Calu3 (cell line): ENCODE data around the gene WIPF3. TPM values are rescaled to one million over a fixed set of nuclear protein-coding genes. Genes with fewer than 3 reads are reported as not detected.

Experiments used
- BruUV-seq: library from RNA; stranded (reverse); fragments of 400-500 nt; replicated peaks from 2 replicates; lab custom pipeline; 2021; lab: Mats Ljungman, UMichigan
- CTCF ChIA-PET: fragments of 300-600 bp; sonication (Branson Sonifier 250); formaldehyde crosslinking; loops from one replicate; lab custom pipeline; 2022; ENCODE audit warnings: antibody characterized with exemption; lab: Charles Lee
- DNase-seq: peaks from one replicate; pipeline ENCODE4 v3.0.0; 2022
- H3K27ac Mint-ChIP-seq: one replicate; pipeline ENCODE4 v1.8.0; 2022; ENCODE audit warnings: mixed read lengths; ENCODE audit not compliant: unreplicated experiment
- H3K27me3 Mint-ChIP-seq: one replicate; pipeline ENCODE4 v1.8.0; 2022; ENCODE audit warnings: mixed read lengths; ENCODE audit not compliant: unreplicated experiment
- H3K36me3 Mint-ChIP-seq: one replicate; pipeline ENCODE4 v1.8.0; 2022; ENCODE audit warnings: mild to moderate bottlenecking, moderate library complexity, mixed read lengths; ENCODE audit not compliant: insufficient read depth, unreplicated experiment
- H3K4me1 Mint-ChIP-seq: one replicate; pipeline ENCODE4 v1.8.0; 2022; ENCODE audit warnings: mild to moderate bottlenecking, low read depth, mixed read lengths; ENCODE audit not compliant: unreplicated experiment
- H3K4me3 Mint-ChIP-seq: one replicate; pipeline ENCODE4 v1.8.0; 2022; ENCODE audit warnings: mild to moderate bottlenecking, low read depth, moderate library complexity, mixed read lengths; ENCODE audit not compliant: unreplicated experiment
- H3K9me3 Mint-ChIP-seq: one replicate; pipeline ENCODE4 v1.8.0; 2022; ENCODE audit warnings: low read depth, mixed read lengths; ENCODE audit not compliant: unreplicated experiment
- intact Hi-C: fragments of 100-400 bp; cut with micrococcal nuclease; formaldehyde crosslinking; loops from one replicate; pipeline ENCODE4 v1.10.0; 2022; ENCODE audit not compliant: unreplicated experiment
- total RNA-seq: library from RNA; stranded (reverse); gene quantifications from 2 replicates; pipeline ENCODE4 v1.2.3, GENCODE V29; 2022
- TF ChIP-seq, protein P1 (sequence below): fragments of 200-600 bp; IDR thresholded peaks from one replicate; pipeline ENCODE4 v1.8.0; 2022; ENCODE audit warnings: antibody characterized with exemption; ENCODE audit not compliant: unreplicated experiment

The WIPF3 gene
- total RNA-seq, 1 experiment from 2014 or later: 4.9 TPM

DNA sequence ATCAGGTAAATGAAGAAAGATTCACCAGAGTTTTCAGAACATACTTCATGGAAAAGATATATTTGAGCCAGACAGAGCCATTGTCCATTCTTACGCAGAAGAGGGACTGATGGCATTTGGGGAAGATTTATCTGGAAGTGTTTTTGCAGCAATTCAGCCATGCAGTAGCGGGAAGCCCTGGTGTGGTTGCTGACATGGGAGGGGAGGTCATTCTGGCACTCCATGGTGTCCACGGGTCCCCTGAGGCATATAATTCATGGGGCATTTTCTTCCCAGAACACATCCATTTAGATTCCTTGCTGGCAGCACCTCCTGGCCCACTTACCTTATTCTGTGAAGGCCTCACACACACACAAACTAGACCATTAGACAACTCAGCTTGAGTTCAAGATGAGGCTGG, 55.6 kb downstream of the WIPF3 start:
- Mint-ChIP-seq H3K27ac (no peak overlapping the region), H3K9me3 (no peaks in the 10 kb centered on the region), H3K27me3 (no peaks in the 10 kb centered on the region), H3K4me1 (no peaks in the 10 kb centered on the region), H3K36me3 (no peaks in the 10 kb centered on the region), H3K4me3 (no peak overlapping the region)
- CTCF ChIA-PET: no interaction called here
- intact Hi-C loops: no loop called here
- BruUV-seq: no TSS peak
- TF ChIP-seq, protein P1, sequence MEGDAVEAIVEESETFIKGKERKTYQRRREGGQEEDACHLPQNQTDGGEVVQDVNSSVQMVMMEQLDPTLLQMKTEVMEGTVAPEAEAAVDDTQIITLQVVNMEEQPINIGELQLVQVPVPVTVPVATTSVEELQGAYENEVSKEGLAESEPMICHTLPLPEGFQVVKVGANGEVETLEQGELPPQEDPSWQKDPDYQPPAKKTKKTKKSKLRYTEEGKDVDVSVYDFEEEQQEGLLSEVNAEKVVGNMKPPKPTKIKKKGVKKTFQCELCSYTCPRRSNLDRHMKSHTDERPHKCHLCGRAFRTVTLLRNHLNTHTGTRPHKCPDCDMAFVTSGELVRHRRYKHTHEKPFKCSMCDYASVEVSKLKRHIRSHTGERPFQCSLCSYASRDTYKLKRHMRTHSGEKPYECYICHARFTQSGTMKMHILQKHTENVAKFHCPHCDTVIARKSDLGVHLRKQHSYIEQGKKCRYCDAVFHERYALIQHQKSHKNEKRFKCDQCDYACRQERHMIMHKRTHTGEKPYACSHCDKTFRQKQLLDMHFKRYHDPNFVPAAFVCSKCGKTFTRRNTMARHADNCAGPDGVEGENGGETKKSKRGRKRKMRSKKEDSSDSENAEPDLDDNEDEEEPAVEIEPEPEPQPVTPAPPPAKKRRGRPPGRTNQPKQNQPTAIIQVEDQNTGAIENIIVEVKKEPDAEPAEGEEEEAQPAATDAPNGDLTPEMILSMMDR: no peak
- DNase-seq: no peak

DNA sequence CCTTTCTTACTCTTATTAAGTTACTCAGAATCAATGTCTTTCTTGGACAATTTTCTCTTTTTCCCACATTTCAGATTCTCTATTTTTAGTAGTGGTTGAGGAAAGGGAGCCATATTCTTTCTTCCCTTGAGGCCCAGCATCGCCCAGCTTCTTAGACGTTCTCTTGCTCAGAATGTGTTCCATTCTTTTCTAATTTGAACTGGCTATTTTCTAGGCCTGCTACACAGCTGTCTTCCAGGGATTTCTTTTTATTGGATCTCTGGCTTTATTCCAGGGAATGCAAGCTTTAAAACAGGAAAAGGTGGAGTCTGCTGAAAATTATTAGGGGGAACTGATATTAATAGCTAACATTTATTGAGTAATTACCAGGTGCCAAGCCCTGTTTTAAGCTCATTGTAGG, 58.3 kb downstream of the WIPF3 start:
- H3K27ac Mint-ChIP-seq: no peak overlapping the region
- CTCF ChIA-PET: interaction anchor here (1.6 kb wide), 1 partner anchor 10 kb away, joined by 3 read pairs; no protein-coding TSS in a partner anchor

GRCh38 chr7:29865526-29865925, 59.2 kb downstream of the WIPF3 start:
- TF ChIP-seq, protein P1: no peak
- Mint-ChIP-seq H3K27me3 (no peaks in the 10 kb centered on the region), H3K36me3 (no peaks in the 10 kb centered on the region), H3K9me3 (no peaks in the 10 kb centered on the region), H3K4me3 (no peak overlapping the region), H3K27ac (no peak overlapping the region), H3K4me1 (no peaks in the 10 kb centered on the region)
- no TSS peak for BruUV-seq
- CTCF ChIA-PET: interaction anchor here (1.6 kb wide), 1 partner anchor 11 kb away, joined by 3 read pairs; no protein-coding TSS in a partner anchor
- DNase-seq: no peak
- intact Hi-C loops: no loop called here

More for the DNA sequence above, 58.3 kb downstream of the WIPF3 start:
- intact Hi-C loops: no loop called here
- BruUV-seq: no TSS peak
- no peaks in the 10 kb centered on the region for H3K36me3 Mint-ChIP-seq
- no peaks in the 10 kb centered on the region for H3K4me1 Mint-ChIP-seq
- TF ChIP-seq, protein P1: no peak
- DNase-seq: no peak
- no peaks in the 10 kb centered on the region for H3K27me3 Mint-ChIP-seq
- no peaks in the 10 kb centered on the region for H3K9me3 Mint-ChIP-seq
- no peak overlapping the region for H3K4me3 Mint-ChIP-seq

DNA sequence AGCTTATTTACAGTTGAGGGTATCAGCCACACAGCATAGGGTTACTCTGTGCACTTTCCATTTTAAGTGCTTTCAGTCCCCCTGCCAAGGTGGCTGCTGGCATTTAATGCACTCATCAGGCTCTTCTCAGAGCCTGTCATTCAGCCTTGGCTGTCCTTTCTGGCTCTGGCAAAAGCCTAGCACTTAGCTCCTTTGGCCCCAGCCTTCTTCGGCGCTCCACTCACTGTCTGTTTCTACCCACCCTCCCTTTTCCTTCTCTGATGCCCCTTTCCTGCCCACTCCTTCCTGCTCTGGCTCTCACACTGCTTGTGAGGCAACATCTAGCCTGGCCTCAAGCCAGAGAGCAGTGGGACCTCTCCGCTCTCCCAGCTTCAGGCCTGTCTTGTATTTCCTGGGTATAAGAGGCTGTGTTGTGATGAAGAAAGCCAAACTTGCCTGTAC, 60.2 kb downstream of the WIPF3 start:
- no peaks in the 10 kb centered on the region for H3K27me3 Mint-ChIP-seq
- H3K27ac Mint-ChIP-seq: no peak overlapping the region
- intact Hi-C loops: no loop called here
- TF ChIP-seq, protein P1: no peak
- no peaks in the 10 kb centered on the region for H3K4me1 Mint-ChIP-seq
- no peak overlapping the region for H3K4me3 Mint-ChIP-seq
- no peak for DNase-seq
- H3K36me3 Mint-ChIP-seq: no peaks in the 10 kb centered on the region
- BruUV-seq: no TSS peak
- no peaks in the 10 kb centered on the region for H3K9me3 Mint-ChIP-seq
- CTCF ChIA-PET: no interaction called here
